Neuron (in vitro differentiated cells): ENCODE measurements around the gene TAS1R3.

Experiments
- H2AFZ ChIP-seq: one replicate; pipeline ENCODE4 v1.6.1; 2013; ENCODE audit warnings: low read depth, mild to moderate bottlenecking, inconsistent platforms, low read length, moderate library complexity
- H3K27me3 ChIP-seq: one replicate; pipeline ENCODE4 v1.6.1; 2013; ENCODE audit warnings: low read length; ENCODE audit not compliant: insufficient read depth
- H3K36me3 ChIP-seq: one replicate; pipeline ENCODE4 v1.6.1; 2013; ENCODE audit warnings: low read length; ENCODE audit not compliant: insufficient read depth
- H3K4me1 ChIP-seq: one replicate; pipeline ENCODE4 v1.6.1; 2013; ENCODE audit warnings: low read length; ENCODE audit not compliant: insufficient read depth
- H3K4me3 ChIP-seq: 2 replicates; pipeline ENCODE4 v1.5.1; 2013; ENCODE audit warnings: mild to moderate bottlenecking, low read length, moderate library complexity
- H3K9me3 ChIP-seq: one replicate; pipeline ENCODE4 v1.6.1; 2013; ENCODE audit warnings: low read length

Gene TAS1R3

GRCh38 chr1:1328254-1328653 lies 2.8 kb upstream of the TAS1R3 start:
- Histone ChIP-seq H2AFZ (no peak overlapping the region), H3K9me3 (no peaks in the 10 kb centered on the region), H3K4me3 (no peak overlapping the region)

DNA sequence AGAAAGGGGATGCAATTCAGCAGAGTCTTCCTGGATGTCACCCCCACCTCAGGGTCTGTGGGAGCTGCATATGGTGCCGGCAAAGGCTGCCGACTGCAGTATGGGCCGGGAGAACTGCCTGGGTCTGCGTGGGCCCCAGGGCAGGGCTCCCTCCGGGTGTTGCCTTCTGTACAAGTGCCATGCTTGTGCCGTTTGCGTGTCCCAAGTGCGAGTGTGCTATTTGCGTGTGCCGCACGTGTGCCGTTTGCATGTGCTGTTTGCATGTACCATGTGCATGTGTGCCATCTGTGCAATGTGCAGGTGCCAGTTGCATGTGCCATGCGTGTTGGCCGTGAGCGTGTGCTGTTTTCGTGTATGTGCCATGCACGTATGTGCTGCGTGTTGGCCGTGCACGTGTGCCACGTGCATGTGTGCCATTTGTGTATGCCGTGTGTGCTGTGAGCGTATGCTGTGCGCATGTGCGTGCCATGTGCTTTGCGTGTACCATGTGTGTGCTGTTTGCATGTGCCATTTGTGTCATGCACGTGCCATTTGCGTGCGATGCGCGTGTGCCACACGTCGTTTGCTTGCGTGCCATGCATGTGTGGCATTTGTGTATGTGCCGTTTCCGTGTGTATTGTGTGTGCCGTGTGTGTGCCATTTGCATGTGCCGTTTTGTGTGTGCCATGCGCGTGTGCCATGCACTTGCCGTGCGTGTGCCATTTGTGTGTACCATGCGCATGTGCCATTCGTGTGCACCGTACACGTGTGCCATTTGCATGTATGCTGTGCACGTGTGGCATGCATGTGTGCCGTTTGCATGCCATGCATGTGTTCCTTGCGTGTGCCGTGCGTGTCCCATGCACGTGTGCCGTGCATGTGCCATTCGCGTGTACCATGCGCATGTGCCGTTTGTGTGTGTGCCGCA lies 1.5 kb upstream of the TAS1R3 start:
- H3K4me1 ChIP-seq, result peaks cover 24% of the 10 kb centered on the region
- no peak overlapping the region for H3K4me3 ChIP-seq
- H3K9me3 ChIP-seq, result no peaks in the 10 kb centered on the region
- peaks cover 16% of the 10 kb centered on the region for H3K36me3 ChIP-seq
- H3K27me3 ChIP-seq, result no peaks in the 10 kb centered on the region
- no peak overlapping the region for H2AFZ ChIP-seq

More at GRCh38 chr1:1328254-1328653, 2.8 kb upstream of the TAS1R3 start:
- Histone ChIP-seq H3K4me1 (peaks cover 28% of the 10 kb centered on the region), H3K27me3 (no peaks in the 10 kb centered on the region), H3K36me3 (peaks cover 16% of the 10 kb centered on the region)

DNA sequence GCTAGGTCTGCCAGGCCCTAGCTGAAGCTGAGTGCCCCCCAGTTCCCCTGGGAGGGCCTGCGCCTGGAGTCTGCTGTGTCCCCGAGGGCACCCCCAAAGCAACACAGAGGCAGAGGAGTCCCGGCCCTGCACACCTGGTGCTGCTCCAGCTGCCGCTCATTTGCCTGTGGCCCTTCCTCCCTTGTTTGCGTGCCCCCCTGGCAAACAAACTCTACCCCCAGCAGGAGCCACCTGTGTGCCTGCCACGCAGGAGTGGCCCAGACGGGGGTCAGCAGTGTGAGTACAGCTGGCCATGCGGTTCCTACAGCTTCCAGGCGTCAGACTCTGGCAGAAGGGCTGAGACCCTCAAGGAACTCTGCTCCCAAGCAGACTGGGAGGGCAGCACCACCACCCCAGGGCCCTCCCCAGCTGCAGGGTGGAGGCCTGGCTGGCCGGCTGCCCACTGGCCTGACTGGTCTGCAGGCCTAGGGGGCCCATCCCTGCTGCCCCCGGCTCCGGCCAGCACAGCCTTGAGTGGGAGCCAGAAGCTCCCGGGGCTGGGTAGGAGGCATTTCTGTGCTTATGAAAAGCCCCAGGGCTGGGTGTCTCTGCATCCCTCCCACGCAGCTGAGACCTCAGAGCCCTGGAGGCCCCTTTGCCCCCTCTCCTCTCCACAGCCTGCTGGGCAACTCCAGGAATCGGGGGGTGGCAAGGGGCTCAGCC lies 563 bp upstream of the TAS1R3 start:
- Histone ChIP-seq H3K4me1 (peaks cover 18% of the 10 kb centered on the region), H3K4me3 (no peak overlapping the region), H3K36me3 (peaks cover 16% of the 10 kb centered on the region), H3K27me3 (no peaks in the 10 kb centered on the region), H2AFZ (no peak overlapping the region), H3K9me3 (no peaks in the 10 kb centered on the region)

- no peaks in the 10 kb centered on the region for H3K9me3 ChIP-seq
- H3K4me3 ChIP-seq, result no peak overlapping the region
- no peak overlapping the region for H2AFZ ChIP-seq
- peaks cover 12% of the 10 kb centered on the region for H3K4me1 ChIP-seq
- no peaks in the 10 kb centered on the region for H3K27me3 ChIP-seq
- peaks cover 12% of the 10 kb centered on the region for H3K36me3 ChIP-seq
Observed at GRCh38 chr1:1332031-1332755, 1.1 kb downstream of the TAS1R3 start.

GRCh38 chr1:1332774-1333480 lies 1.8 kb downstream of the TAS1R3 start:
- Histone ChIP-seq H3K36me3 (peaks cover 9% of the 10 kb centered on the region), H3K9me3 (no peaks in the 10 kb centered on the region)

GRCh38 chr1:1333551-1334241 lies 2.6 kb downstream of the TAS1R3 start:
- Histone ChIP-seq H3K36me3 (peaks cover 11% of the 10 kb centered on the region), H3K27me3 (no peaks in the 10 kb centered on the region), H3K4me3 (no peak overlapping the region), H3K4me1 (peaks cover 12% of the 10 kb centered on the region), H3K9me3 (no peaks in the 10 kb centered on the region), H2AFZ (no peak overlapping the region)

More at GRCh38 chr1:1332774-1333480, 1.8 kb downstream of the TAS1R3 start:
- Histone ChIP-seq H3K27me3 (no peaks in the 10 kb centered on the region), H2AFZ (no peak overlapping the region), H3K4me1 (peaks cover 12% of the 10 kb centered on the region), H3K4me3 (no peak overlapping the region)

DNA sequence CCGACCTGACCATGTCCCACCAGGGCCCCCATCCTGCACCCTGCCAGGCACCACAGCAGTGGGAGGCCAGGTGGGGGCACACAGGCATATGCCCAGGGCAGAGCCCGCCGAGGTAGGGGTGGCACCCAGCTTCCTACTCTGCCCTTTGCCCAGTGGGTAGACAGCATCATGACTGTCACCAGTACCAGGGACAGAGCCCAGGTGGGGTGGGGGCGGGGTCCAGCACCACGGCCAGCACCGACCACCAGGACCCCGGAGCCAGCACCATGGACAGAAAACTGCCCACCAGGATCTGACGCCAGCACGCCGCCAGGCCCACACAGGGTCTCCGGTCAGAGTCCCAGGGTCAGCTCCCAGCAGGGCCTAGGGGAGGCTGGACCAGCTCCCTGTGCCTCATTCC lies 3.8 kb downstream of the TAS1R3 start:
- no peak overlapping the region for H2AFZ ChIP-seq
- peaks cover 12% of the 10 kb centered on the region for H3K4me1 ChIP-seq

GRCh38 chr1:1335283-1335682 lies 4.2 kb downstream of the TAS1R3 start:
- Histone ChIP-seq H3K4me3 (no peak overlapping the region), H3K27me3 (no peaks in the 10 kb centered on the region), H3K4me1 (peaks cover 12% of the 10 kb centered on the region), H3K36me3 (peaks cover 18% of the 10 kb centered on the region), H3K9me3 (no peaks in the 10 kb centered on the region), H2AFZ (no peak overlapping the region)

More for the DNA sequence above, 3.8 kb downstream of the TAS1R3 start:
- Histone ChIP-seq H3K27me3 (no peaks in the 10 kb centered on the region), H3K9me3 (no peaks in the 10 kb centered on the region), H3K4me3 (no peak overlapping the region), H3K36me3 (peaks cover 17% of the 10 kb centered on the region)

GRCh38 chr1:1335792-1336248 lies 4.7 kb downstream of the TAS1R3 start:
- no peaks in the 10 kb centered on the region for H3K9me3 ChIP-seq
- peaks cover 23% of the 10 kb centered on the region for H3K36me3 ChIP-seq
- peaks cover 7% of the 10 kb centered on the region for H3K4me1 ChIP-seq
- no peak overlapping the region for H2AFZ ChIP-seq
- no peaks in the 10 kb centered on the region for H3K27me3 ChIP-seq
- H3K4me3 ChIP-seq, result no peak overlapping the region

DNA sequence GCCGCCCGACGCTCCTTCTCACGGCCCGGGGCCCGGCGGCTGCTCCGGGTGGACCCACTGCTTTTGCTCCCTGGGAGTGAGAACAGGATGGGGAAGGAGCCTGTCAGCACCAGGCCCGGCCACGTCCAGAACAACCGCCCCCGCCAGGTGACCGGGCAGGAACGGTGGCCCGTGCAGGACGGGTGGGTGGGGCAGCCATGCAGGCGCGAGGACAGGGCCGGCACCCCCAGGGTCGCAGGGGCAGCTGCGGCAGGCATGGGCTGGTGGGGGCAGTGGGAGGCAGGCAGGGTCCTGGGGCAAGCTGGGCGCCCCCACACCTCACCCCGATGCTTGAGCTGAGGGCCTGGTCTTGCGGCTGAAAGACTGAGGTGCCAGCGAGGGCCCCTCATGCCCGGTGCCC lies 5.4 kb downstream of the TAS1R3 start:
- Histone ChIP-seq H3K36me3 (peaks cover 29% of the 10 kb centered on the region), H3K4me1 (peaks cover under 1% of the 10 kb centered on the region)

DNA sequence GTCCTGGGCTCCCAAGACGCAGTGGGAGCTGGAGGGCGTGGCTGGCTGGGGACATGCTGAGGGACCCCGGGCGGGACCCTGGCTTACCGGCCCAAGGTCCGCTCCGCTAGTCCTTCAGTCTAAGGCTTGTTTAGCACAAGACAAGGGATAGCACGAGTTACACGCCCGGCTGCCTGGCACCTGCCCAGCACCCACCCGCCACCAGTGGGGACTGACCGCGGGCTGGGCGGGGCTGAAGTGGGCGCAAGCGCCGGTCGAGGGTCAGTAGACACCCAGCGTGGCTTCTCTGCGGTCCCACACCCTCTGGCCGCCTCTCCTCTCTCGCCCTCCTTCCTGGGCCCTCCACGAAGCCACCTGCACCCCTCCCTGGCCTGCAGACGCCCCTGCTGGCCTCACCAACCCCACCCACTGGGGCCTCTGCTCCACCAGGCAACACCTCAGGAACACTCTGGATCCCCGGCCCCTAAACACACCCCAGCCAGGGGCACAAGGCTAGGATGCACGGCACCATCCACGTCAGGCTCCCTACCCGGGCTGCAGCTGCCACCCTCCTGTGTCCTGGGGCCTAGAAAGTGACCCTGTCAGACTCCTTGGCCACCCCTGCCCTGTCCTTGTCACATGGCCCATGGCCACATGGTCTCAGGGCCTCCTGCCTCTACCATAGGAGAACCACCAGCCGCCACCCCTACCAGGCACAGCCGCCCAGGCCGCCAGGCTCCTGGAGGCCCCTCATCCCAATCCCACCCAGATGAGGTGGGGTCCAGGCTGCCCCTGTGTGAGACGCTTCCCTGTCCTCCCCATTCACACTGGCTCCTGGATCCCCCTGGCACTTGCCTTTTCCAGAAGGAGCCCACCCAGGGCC lies 6.1 kb downstream of the TAS1R3 start:
- peaks cover 31% of the 10 kb centered on the region for H3K36me3 ChIP-seq
- H3K4me1 ChIP-seq, result no peaks in the 10 kb centered on the region
- no peaks in the 10 kb centered on the region for H3K27me3 ChIP-seq
- no peak overlapping the region for H3K4me3 ChIP-seq
- H3K9me3 ChIP-seq, result no peaks in the 10 kb centered on the region
- no peak overlapping the region for H2AFZ ChIP-seq

More for the DNA sequence above, 5.4 kb downstream of the TAS1R3 start:
- H3K9me3 ChIP-seq, result no peaks in the 10 kb centered on the region
- H3K4me3 ChIP-seq, result no peak overlapping the region
- H2AFZ ChIP-seq, result no peak overlapping the region
- no peaks in the 10 kb centered on the region for H3K27me3 ChIP-seq
